CD4-positive, alpha-beta memory T cell (primary cell): ENCODE data around the gene SLC17A8. TPM values are rescaled to one million over a fixed set of nuclear protein-coding genes. Genes with fewer than 3 reads are reported as not detected.

Experiments
- CTCF ChIA-PET: fragments of 350-600 bp; sonication (Branson Sonifier 250); formaldehyde crosslinking; loops from one replicate; lab custom pipeline; 2021; ENCODE audit warnings: inconsistent platforms; ENCODE audit not compliant: partially characterized antibody; lab: Charles Lee
- POLR2A ChIA-PET: fragments of 350-600 bp; sonication (Branson Sonifier 250); formaldehyde crosslinking; loops from one replicate; lab custom pipeline; 2021; ENCODE audit not compliant: partially characterized antibody; lab: Charles Lee
- DNase-seq, 5 donors: peaks; one replicate each; pipeline versions ENCODE4 v3.0.0 to v3.0.0-alpha.2; 2020 to 2022; ENCODE audit warnings: mixed read lengths in 1 of 5
- H3K27ac ChIP-seq: one replicate; pipeline ENCODE4 v1.7.0; 2013; ENCODE audit warnings: low read depth, low read length
- H3K27me3 ChIP-seq: 2 replicates; pipeline ENCODE4 v1.7.0; 2013; ENCODE audit warnings: mild to moderate bottlenecking, low read length, moderate library complexity; ENCODE audit not compliant: insufficient read depth
- H3K36me3 ChIP-seq: 2 replicates; pipeline ENCODE4 v1.7.0; 2013; ENCODE audit warnings: mild to moderate bottlenecking, low read length, moderate library complexity; ENCODE audit not compliant: insufficient read depth
- H3K4me1 ChIP-seq: 2 replicates; pipeline ENCODE4 v1.7.0; 2013; ENCODE audit warnings: mild to moderate bottlenecking, low read length, moderate library complexity; ENCODE audit not compliant: insufficient read depth
- H3K4me3 ChIP-seq, 2 donors: one replicate each; pipeline ENCODE4 v1.7.0; 2013; ENCODE audit warnings: low read length in 2 of 2, mild to moderate bottlenecking in 1 of 2
- H3K9me3 ChIP-seq, 2 donors: one replicate each; pipeline ENCODE4 v1.7.0; 2013; ENCODE audit warnings: low read length in 2 of 2, control low read depth in 1 of 2; ENCODE audit not compliant: control insufficient read depth in 1 of 2
- H3K27ac Mint-ChIP-seq, 7 donors: one replicate each; pipeline ENCODE4 v1.8.0; 2020 to 2021; ENCODE audit warnings: mixed read lengths in 7 of 7, mild to moderate bottlenecking in 6 of 7, inconsistent platforms in 3 of 7, moderate library complexity in 3 of 7
- H3K27me3 Mint-ChIP-seq, 2 donors: one replicate each; pipeline ENCODE4 v1.8.0; 2020 to 2021; ENCODE audit warnings: mixed read lengths in 2 of 2
- H3K36me3 Mint-ChIP-seq, 2 donors: one replicate each; pipeline ENCODE4 v1.8.0; 2020 to 2021; ENCODE audit warnings: mixed read lengths in 2 of 2, inconsistent platforms in 1 of 2, mild to moderate bottlenecking in 1 of 2
- H3K4me1 Mint-ChIP-seq, 4 donors: one replicate each; pipeline ENCODE4 v1.8.0; 2020 to 2021; ENCODE audit warnings: mixed read lengths in 4 of 4, mild to moderate bottlenecking in 1 of 4
- H3K4me3 Mint-ChIP-seq, 8 donors: one replicate each; pipeline ENCODE4 v1.8.0; 2020 to 2021; ENCODE audit warnings: mixed read lengths in 8 of 8, mild to moderate bottlenecking in 7 of 8, moderate library complexity in 6 of 8, inconsistent platforms in 3 of 8
- H3K9me3 Mint-ChIP-seq, 8 donors: one replicate each; pipeline ENCODE4 v1.8.0; 2020 to 2021; ENCODE audit warnings: mixed read lengths in 8 of 8, mild to moderate bottlenecking in 5 of 8, inconsistent platforms in 3 of 8, moderate library complexity in 1 of 8
- intact Hi-C: fragments of 100-400 bp; cut with micrococcal nuclease; formaldehyde crosslinking; loops from one replicate; pipeline ENCODE4 v1.15.1; 2023
- polyA plus RNA-seq, 2 donors: library from polyadenylated mRNA; unstranded; fragments of 300-500 nt; fragmentation: Illumina TruSeq; gene quantifications; one replicate each; pipeline ENCODE4 v1.2.3, GENCODE V29; 2021
- total RNA-seq, 2 experiments: library from RNA; stranded (reverse); gene quantifications; one replicate each; pipeline ENCODE4 v1.2.3, GENCODE V29; 2021

The SLC17A8 gene
- total and polyA plus RNA-seq, 4 experiments from 2014 or later: not detected

GRCh38 chr12:100448656-100449055, 91.8 kb downstream of the SLC17A8 start:
- no peak for DNase-seq
- H3K4me3 Mint-ChIP-seq: no peak overlapping the region
- Histone ChIP-seq H3K4me3 (no peak overlapping the region), H3K36me3 (no peaks in the 10 kb centered on the region), H3K9me3 (no peaks in the 10 kb centered on the region), H3K27ac (no peak overlapping the region), H3K27me3 (no peaks in the 10 kb centered on the region), H3K4me1 (no peaks in the 10 kb centered on the region)
- no peaks in the 10 kb centered on the region for H3K36me3 Mint-ChIP-seq
- H3K27ac Mint-ChIP-seq: no peak overlapping the region
- ChIA-PET CTCF (no interaction called here), POLR2A (no interaction called here)
- no peaks in the 10 kb centered on the region for H3K9me3 Mint-ChIP-seq
- H3K27me3 Mint-ChIP-seq: peaks cover 20 to 23% of the 10 kb centered on the region in 2 donors
- intact Hi-C loops: no loop called here
- H3K4me1 Mint-ChIP-seq: no peaks in the 10 kb centered on the region

- Mint-ChIP-seq H3K36me3 (no peaks in the 10 kb centered on the region), H3K27me3 (peaks cover 14 to 18% of the 10 kb centered on the region in 2 donors), H3K4me3 (no peak overlapping the region), H3K4me1 (no peaks in the 10 kb centered on the region), H3K9me3 (peaks cover 0 to 3% (median 0%) of the 10 kb centered on the region in 8 donors), H3K27ac (no peak overlapping the region)
- no peak overlapping the region for H3K27ac ChIP-seq
- no peaks in the 10 kb centered on the region for H3K36me3 ChIP-seq
- no peaks in the 10 kb centered on the region for H3K9me3 ChIP-seq
- intact Hi-C loops: no loop called here
- no peak for DNase-seq
- no peaks in the 10 kb centered on the region for H3K4me1 ChIP-seq
- no peak overlapping the region for H3K4me3 ChIP-seq
- POLR2A ChIA-PET: no interaction called here
- H3K27me3 ChIP-seq: no peaks in the 10 kb centered on the region
- CTCF ChIA-PET: no interaction called here
Measured at GRCh38 chr12:100450735-100451134, 93.9 kb downstream of the SLC17A8 start.

GRCh38 chr12:100453951-100454350, 97.1 kb downstream of the SLC17A8 start:
- no peaks in the 10 kb centered on the region for H3K36me3 ChIP-seq
- no peaks in the 10 kb centered on the region for H3K4me1 ChIP-seq
- no peaks in the 10 kb centered on the region for H3K36me3 Mint-ChIP-seq
- peaks cover 6 to 10% of the 10 kb centered on the region in 2 donors for H3K27me3 Mint-ChIP-seq
- ChIA-PET CTCF (no interaction called here), POLR2A (no interaction called here)
- no peak for DNase-seq
- intact Hi-C loops: no loop called here
- peaks cover 0 to 3% (median 0%) of the 10 kb centered on the region in 8 donors for H3K9me3 Mint-ChIP-seq
- no peak overlapping the region for H3K4me3 Mint-ChIP-seq
- H3K27ac Mint-ChIP-seq: no peak overlapping the region
- H3K9me3 ChIP-seq: no peaks in the 10 kb centered on the region
- no peak overlapping the region for H3K27ac ChIP-seq
- H3K4me3 ChIP-seq: no peak overlapping the region
- no peaks in the 10 kb centered on the region for H3K4me1 Mint-ChIP-seq
- no peaks in the 10 kb centered on the region for H3K27me3 ChIP-seq

GRCh38 chr12:100455896-100456295, 99.0 kb downstream of the SLC17A8 start:
- H3K36me3 Mint-ChIP-seq: no peaks in the 10 kb centered on the region
- CTCF ChIA-PET: no interaction called here
- POLR2A ChIA-PET: no interaction called here

GRCh38 chr12:100458191-100458590, 101.3 kb downstream of the SLC17A8 start:
- H3K27me3 ChIP-seq: no peaks in the 10 kb centered on the region
- no peaks in the 10 kb centered on the region for H3K36me3 Mint-ChIP-seq
- POLR2A ChIA-PET: no interaction called here

More at GRCh38 chr12:100455896-100456295, 99.0 kb downstream of the SLC17A8 start:
- Histone ChIP-seq H3K4me1 (no peaks in the 10 kb centered on the region), H3K27ac (no peak overlapping the region), H3K9me3 (no peaks in the 10 kb centered on the region), H3K4me3 (no peak overlapping the region), H3K27me3 (no peaks in the 10 kb centered on the region), H3K36me3 (no peaks in the 10 kb centered on the region)
- Mint-ChIP-seq H3K4me1 (no peaks in the 10 kb centered on the region), H3K9me3 (peaks cover 0 to 3% (median 0%) of the 10 kb centered on the region in 8 donors), H3K4me3 (no peak overlapping the region), H3K27me3 (peaks cover 0 to 5% of the 10 kb centered on the region in 2 donors), H3K27ac (no peak overlapping the region)
- intact Hi-C loops: no loop called here
- no peak for DNase-seq

GRCh38 chr12:100460702-100461101, 103.8 kb downstream of the SLC17A8 start:
- intact Hi-C loops: no loop called here
- no peak for DNase-seq
- no peaks in the 10 kb centered on the region for H3K4me1 Mint-ChIP-seq
- no peak overlapping the region for H3K4me3 ChIP-seq
- no peaks in the 10 kb centered on the region for H3K9me3 ChIP-seq
- CTCF ChIA-PET: interaction anchor here (0.6 kb wide), 1 partner anchor 232 kb away, joined by 4 read pairs; no protein-coding TSS in a partner anchor
- H3K9me3 Mint-ChIP-seq: no peaks in the 10 kb centered on the region
- no peaks in the 10 kb centered on the region for H3K4me1 ChIP-seq
- H3K36me3 ChIP-seq: no peaks in the 10 kb centered on the region
- no peaks in the 10 kb centered on the region for H3K36me3 Mint-ChIP-seq
- H3K27me3 Mint-ChIP-seq: peaks cover 0 to 3% of the 10 kb centered on the region in 2 donors
- H3K27me3 ChIP-seq: no peaks in the 10 kb centered on the region
- H3K27ac Mint-ChIP-seq: peak overlapping the region in 1 of 7 donors; percentile 77
- POLR2A ChIA-PET: no interaction called here
- no peak overlapping the region for H3K4me3 Mint-ChIP-seq
- no peak overlapping the region for H3K27ac ChIP-seq

More at GRCh38 chr12:100458191-100458590, 101.3 kb downstream of the SLC17A8 start:
- DNase-seq: no peak
- Histone ChIP-seq H3K4me1 (no peaks in the 10 kb centered on the region), H3K36me3 (no peaks in the 10 kb centered on the region), H3K9me3 (no peaks in the 10 kb centered on the region), H3K4me3 (no peak overlapping the region), H3K27ac (no peak overlapping the region)
- H3K27me3 Mint-ChIP-seq: peaks cover 0 to 5% of the 10 kb centered on the region in 2 donors
- no peak overlapping the region for H3K27ac Mint-ChIP-seq
- no peaks in the 10 kb centered on the region for H3K4me1 Mint-ChIP-seq
- H3K4me3 Mint-ChIP-seq: no peak overlapping the region
- peaks cover 0 to 3% (median 0%) of the 10 kb centered on the region in 8 donors for H3K9me3 Mint-ChIP-seq
- intact Hi-C loops: no loop called here
- CTCF ChIA-PET: no interaction called here

GRCh38 chr12:100461330-100461973, 104.6 kb downstream of the SLC17A8 start:
- Histone ChIP-seq H3K4me3 (no peak overlapping the region), H3K36me3 (no peaks in the 10 kb centered on the region), H3K9me3 (no peaks in the 10 kb centered on the region), H3K4me1 (no peaks in the 10 kb centered on the region), H3K27me3 (no peaks in the 10 kb centered on the region), H3K27ac (no peak overlapping the region)
- Mint-ChIP-seq H3K9me3 (no peaks in the 10 kb centered on the region), H3K4me1 (no peaks in the 10 kb centered on the region), H3K4me3 (no peak overlapping the region), H3K27me3 (peaks cover 0 to 1% of the 10 kb centered on the region in 2 donors), H3K27ac (no peak overlapping the region), H3K36me3 (no peaks in the 10 kb centered on the region)
- no peak for DNase-seq
- ChIA-PET POLR2A (no interaction called here), CTCF (interaction anchor here (0.6 kb wide), 1 partner anchor 233 kb away, joined by 4 read pairs; no protein-coding TSS in a partner anchor)
- intact Hi-C loops: no loop called here
